GM19099 (cell line): ENCODE data around the gene DNAJC3.

ENCODE experiments used
- POLR2A ChIP-seq: IDR thresholded peaks from 3 replicates; pipeline ENCODE4 v1.6.1; 2011; ENCODE audit warnings: low read depth; ENCODE audit not compliant: insufficient read length; ENCODE audit errors: extremely low read depth

Gene DNAJC3

DNA sequence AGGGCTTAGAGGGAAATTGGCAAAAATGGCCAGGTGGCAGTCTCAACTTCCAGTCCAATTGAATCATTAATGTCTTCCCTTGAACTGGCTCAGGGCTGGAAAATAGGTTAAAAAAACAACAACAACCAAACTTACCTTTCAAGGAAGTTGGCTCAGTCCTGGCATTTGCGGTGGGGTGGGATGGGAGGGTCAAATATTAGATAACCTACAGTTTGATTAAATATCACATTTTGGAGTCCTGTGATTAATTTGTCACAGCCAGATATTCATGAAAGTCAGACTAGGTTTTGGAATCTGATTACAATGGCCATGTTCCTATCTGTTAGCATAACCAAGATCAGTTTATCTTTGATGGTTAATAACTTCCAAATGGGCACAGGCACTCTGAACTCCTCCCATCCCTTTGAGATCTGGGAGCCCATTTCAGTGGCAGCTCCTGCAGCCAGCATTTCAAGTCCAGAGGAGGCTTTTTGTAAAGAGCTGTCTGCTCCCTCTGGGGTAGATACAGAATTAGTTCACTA lies 24.6 kb upstream of the DNAJC3 start:
- TF ChIP-seq POLR2A, result no peak

DNA sequence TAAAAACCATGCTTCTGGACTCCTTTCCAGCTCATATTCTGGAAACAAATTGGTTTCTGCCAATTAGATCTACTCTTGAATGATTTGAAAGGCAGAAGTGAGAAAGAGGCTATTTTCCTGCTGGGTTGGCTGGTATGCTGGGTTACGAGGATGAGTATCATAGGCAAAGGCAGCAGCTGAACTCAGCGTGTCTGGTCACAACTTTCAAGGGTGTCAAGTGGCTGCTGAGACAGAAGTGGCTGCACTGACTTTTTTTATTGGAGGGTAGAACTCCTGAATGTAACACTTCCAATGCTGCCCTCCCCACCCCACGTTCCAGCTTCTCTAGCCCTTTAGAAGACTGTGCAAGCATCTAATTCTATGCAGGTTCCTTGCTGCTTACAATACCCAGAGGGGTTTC lies 24.1 kb upstream of the DNAJC3 start:
- TF ChIP-seq POLR2A, result no peak

DNA sequence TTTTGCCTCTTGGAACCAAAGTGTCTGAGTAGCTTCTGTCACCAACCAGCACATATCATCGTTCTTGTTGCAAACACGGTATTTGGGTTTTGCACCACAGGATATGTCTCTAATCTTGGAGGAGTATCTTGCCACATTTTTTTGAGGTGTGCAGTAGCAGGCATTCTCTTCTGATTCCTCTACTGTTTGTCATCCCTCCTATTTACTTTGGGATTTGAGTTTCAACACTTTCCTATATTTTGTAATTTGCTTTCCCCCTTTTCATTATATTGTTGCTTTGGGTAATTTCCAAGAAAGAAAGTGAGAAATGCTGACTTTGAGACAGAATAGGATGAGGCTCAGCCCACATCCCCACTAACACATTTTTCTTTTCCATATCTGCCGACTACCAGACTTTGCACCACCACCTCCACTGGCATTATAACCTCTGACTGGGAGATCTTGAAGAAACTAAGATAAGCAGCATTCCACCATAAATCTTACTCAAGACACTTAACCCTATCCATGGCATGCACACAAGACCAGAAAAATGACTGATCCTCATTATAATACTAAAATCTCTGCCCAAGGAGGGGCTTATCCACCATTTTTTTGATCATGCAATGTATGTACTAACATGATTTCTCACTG lies 20.4 kb upstream of the DNAJC3 start:
- TF ChIP-seq POLR2A, result no peak

GRCh38 chr13:95659500-95659899 lies 17.4 kb upstream of the DNAJC3 start:
- no peak for TF ChIP-seq POLR2A

DNA sequence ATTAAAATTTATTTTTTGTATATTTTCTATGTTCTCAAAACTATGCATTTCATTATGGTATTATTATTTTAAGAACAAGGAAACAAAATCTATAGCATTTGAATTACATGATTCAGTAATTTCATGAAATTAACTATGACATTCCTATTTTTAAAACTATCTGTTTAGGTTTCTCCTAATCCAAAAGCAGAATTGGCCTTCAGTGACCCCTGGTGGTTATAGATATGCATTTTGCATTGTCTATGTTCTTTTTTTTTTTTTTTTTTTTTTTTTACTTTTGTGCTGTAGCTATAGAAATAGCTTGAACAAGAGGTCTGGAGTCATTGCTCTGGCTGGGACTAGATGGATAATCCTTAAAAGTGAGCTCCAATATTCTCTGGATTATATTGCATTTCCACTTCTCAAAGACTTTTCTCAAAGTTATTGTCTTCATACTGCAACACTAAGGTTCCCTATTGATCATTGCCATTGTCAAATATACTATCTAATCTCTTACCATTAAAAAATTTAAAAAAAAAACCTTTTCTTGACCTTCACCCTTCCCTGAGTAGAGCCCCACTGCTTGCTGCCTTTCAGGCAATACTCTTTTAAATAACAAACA lies 15.9 kb upstream of the DNAJC3 start:
- TF ChIP-seq POLR2A, result no peak

- no peak for TF ChIP-seq POLR2A
Observed at GRCh38 chr13:95671597-95671996, 5.3 kb upstream of the DNAJC3 start.

- no peak for TF ChIP-seq POLR2A
Observed at GRCh38 chr13:95676105-95676761, 706 bp upstream of the DNAJC3 start.

DNA sequence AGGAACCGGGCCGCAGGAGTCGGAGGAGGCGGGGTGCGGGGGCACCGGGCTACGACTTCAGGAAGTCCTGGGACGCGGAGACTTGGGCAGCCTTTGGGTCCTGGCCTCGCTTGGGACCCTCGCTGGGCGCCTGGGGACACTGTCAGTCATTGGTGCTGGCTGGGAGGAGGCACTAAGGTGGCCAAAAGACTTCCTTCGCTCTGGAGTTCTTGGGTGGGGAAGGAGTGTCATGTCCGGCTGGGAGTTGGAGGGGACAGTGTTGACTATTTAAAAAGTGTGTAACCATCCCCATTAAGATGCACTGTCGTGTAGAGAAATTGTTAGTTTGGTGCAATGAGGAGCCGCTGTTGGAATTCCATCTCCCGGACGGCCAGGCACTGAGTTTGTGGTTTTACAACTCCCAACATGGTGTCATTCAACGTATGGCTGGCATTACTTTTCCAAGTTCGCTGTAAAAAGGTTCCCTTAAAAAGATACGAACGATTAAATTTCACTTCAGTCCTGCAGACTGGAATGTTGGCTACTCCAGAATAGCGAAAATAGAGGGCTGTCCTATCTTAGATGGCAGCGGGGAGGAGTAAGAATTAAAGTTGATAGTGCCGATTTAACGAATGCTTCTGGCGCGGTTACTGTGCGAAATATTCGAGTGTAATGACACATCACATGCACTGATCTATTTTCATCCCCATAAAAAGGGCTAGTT lies 776 bp downstream of the DNAJC3 start:
- no peak for TF ChIP-seq POLR2A

DNA sequence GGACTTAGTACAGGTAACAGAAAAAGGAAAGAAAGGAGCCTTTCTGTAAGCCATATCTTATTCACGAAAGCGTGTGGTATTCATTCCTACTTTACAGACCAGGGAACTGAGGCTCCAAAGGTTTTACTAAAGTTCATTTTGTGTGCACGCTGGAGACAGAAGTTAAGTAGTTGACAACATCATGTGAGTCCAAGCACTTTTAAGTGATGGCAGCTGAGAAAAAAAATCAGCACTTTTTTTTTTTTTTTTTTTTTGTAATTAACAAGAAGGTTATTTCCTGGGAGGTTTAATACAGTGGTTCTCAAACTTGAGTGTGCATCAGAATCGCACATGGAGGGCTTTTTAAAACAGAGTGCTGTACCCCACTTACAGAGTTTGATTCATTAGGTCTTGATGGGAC lies 2.0 kb downstream of the DNAJC3 start:
- no peak for TF ChIP-seq POLR2A

DNA sequence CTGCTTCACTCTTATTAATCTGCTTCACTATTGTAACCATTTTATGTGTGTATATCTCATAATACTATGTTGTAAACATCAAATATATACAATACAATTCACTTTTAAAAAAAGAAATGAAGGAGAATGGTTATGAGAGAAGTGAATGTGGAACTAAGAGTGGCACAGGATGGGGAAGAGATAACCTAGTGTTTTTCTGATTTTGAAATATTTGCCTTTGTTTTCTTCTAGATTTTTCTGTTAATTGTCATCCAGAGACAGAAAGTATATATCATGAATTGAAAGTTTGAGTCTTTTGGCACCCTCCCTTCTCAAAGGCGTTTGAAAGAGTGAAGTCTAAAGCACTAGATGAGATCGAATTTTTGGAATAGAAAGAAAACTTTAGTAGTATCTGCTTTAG lies 2.8 kb downstream of the DNAJC3 start:
- TF ChIP-seq POLR2A, result no peak

DNA sequence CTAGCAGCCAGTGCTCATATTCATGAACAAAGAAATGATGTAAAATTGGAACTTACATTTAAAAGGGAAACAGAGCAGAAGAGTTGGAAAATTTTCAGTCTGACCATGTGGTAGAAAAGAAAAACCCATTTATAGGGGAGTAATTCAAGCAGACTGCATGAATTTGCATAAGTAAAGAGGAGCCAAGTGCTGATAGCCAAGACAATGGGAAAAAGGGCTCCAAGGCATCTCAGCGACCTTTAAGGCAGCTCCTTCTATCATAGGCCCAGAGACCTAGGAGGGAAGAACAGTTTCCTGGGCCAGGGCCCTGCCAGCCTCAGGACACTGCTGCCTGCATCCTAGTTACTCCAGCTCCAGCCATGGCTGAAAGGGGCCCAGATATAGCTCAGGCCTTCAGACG lies 7.5 kb downstream of the DNAJC3 start:
- TF ChIP-seq POLR2A, result no peak

GRCh38 chr13:95689582-95689926 lies 12.6 kb downstream of the DNAJC3 start:
- no peak for TF ChIP-seq POLR2A

- TF ChIP-seq POLR2A, result no peak
Observed at GRCh38 chr13:95697052-95697680, 20.2 kb downstream of the DNAJC3 start.

DNA sequence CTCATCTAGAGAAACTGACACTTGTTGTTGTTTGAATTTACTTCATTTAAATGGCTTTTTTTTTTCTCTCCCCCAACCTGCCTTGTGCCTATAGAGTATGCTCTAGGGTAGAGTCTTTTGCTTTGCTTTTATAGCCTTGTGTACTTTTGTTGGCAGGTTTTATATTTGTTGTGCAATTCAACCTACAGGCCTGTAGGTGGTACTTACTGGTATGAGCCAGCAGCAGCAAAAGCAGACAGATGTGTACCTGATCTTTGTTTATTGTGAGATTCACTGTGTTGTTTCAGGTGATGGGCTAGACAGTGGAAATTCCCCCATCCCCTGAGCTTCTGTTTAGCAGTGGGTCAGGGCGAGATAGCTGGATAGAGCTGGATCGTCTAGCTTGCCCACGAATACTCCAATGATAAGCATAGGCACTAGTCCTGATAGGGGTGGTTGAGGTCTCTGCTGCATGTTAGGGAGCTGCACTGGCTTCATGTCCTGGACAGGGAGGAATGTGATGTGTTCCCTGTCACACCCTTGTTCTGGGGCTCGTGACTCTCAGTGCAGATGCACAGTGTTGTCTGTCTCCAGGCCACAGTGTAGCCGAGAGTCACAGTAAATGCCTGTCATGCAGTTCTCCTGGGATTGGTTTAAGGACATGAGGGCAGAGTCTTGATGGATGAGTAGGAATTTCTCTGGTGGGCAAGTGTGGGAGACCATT lies 21.3 kb downstream of the DNAJC3 start:
- no peak for TF ChIP-seq POLR2A

DNA sequence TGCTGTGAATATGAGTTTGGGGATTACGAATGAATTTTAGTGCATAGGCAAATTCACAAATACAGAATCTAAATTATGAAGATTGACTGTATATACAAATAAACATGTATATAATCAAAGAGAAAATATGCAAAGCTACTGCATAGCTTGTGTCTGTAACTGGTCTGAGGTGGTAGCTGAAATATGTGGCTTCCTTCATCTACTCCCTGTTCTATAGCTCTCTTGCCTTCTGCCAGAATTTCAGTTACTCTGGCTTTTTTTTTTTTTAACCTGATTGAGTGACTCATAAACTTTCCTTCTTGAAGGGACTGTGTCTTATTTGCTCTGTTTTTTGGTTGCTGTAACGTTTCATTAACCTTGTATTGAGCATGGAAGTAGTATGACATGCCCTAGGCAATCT lies 26.6 kb downstream of the DNAJC3 start:
- TF ChIP-seq POLR2A, result no peak
